CD14-positive monocyte (primary cell): Measurements from ENCODE around the gene FRRS1L. TPM values are rescaled to one million over a fixed set of nuclear protein-coding genes. Genes with fewer than 3 reads are reported as not detected.

ENCODE experiments used
- DNase-seq, 3 donors: peaks; one replicate each; pipeline ENCODE4 v3.0.0-alpha.2; 2011 to 2022
- H2AFZ ChIP-seq: 2 replicates; pipeline ENCODE4 v1.6.0; 2012; ENCODE audit warnings: mild to moderate bottlenecking, low read depth, low read length, inconsistent platforms; ENCODE audit not compliant: insufficient read depth, poor library complexity, severe bottlenecking
- H3K27ac ChIP-seq, 2 donors: 1 replicate in 1 of 2; 2 replicates in 1 of 2; pipeline ENCODE4 v1.5.1; 2012 to 2013; ENCODE audit warnings: low read length in 2 of 2, control low read depth in 1 of 2, inconsistent platforms in 1 of 2, low read depth in 1 of 2, mild to moderate bottlenecking in 1 of 2
- H3K27me3 ChIP-seq, 2 donors: one replicate each; pipeline versions ENCODE4 v1.6.0 to v1.6.1; 2011 to 2013; ENCODE audit warnings: low read length in 2 of 2; ENCODE audit not compliant: control insufficient read depth in 2 of 2, insufficient read depth in 2 of 2
- H3K36me3 ChIP-seq, 2 donors: replicated peaks in 1 of 2; 1 replicate in 1 of 2; 2 replicates in 1 of 2; pipeline versions ENCODE4 v1.5.1 to v1.6.1; 2012 to 2013; ENCODE audit warnings: low read length in 2 of 2, control low read depth in 1 of 2, inconsistent platforms in 1 of 2, mild to moderate bottlenecking in 1 of 2; ENCODE audit not compliant: insufficient read depth in 2 of 2, control insufficient read depth in 1 of 2
- H3K4me1 ChIP-seq, 2 donors: 1 replicate in 1 of 2; 2 replicates in 1 of 2; pipeline versions ENCODE4 v1.5.1 to v1.6.1; 2012 to 2013; ENCODE audit warnings: low read length in 2 of 2, control low read depth in 1 of 2, inconsistent platforms in 1 of 2, mild to moderate bottlenecking in 1 of 2, moderate library complexity in 1 of 2; ENCODE audit not compliant: insufficient read depth in 2 of 2, control insufficient read depth in 1 of 2
- H3K4me2 ChIP-seq: replicated peaks from 2 replicates; pipeline ENCODE3; 2012; ENCODE audit warnings: low read length, moderate library complexity, mild to moderate bottlenecking; ENCODE audit not compliant: poor library complexity, severe bottlenecking; ENCODE audit errors: extremely low read depth
- H3K4me3 ChIP-seq, 3 experiments: fragments of 200-600 bp in 1 of 3; sonication (generic) in 1 of 3; replicated peaks in 1 of 3; 1 replicate in 2 of 3; 2 replicates in 1 of 3; pipeline ENCODE4 v1.5.1; 2011 to 2013; ENCODE audit warnings: low read length in 3 of 3, mild to moderate bottlenecking in 3 of 3, control low read depth in 2 of 3, low read depth in 2 of 3, inconsistent platforms in 1 of 3, moderate library complexity in 1 of 3
- H3K79me2 ChIP-seq: 2 replicates; pipeline ENCODE4 v1.6.0; 2012; ENCODE audit warnings: mild to moderate bottlenecking, control low read depth, inconsistent platforms, low read length, moderate library complexity; ENCODE audit not compliant: insufficient read depth
- H3K9ac ChIP-seq: 2 replicates; pipeline ENCODE4 v1.6.0; 2017; ENCODE audit warnings: low read length, mild to moderate bottlenecking; ENCODE audit not compliant: insufficient read depth, poor library complexity, severe bottlenecking
- H3K9me3 ChIP-seq, 2 donors: replicated peaks in 1 of 2; 1 replicate in 1 of 2; 2 replicates in 1 of 2; pipeline versions ENCODE4 v1.5.1 to v1.6.1; 2012 to 2013; ENCODE audit warnings: low read length in 2 of 2, control low read depth in 1 of 2; ENCODE audit not compliant: control insufficient read depth in 1 of 2, insufficient read depth in 1 of 2
- H4K20me1 ChIP-seq: 2 replicates; pipeline ENCODE4 v1.6.0; 2012; ENCODE audit warnings: mild to moderate bottlenecking, low read length, control low read depth, moderate library complexity; ENCODE audit not compliant: insufficient read depth
- H3K27ac Mint-ChIP-seq, 7 donors: one replicate each; pipeline ENCODE4 v1.8.0; 2020; ENCODE audit warnings: mild to moderate bottlenecking in 7 of 7, mixed read lengths in 7 of 7, moderate library complexity in 6 of 7, inconsistent platforms in 2 of 7
- H3K27me3 Mint-ChIP-seq, 3 donors: one replicate each; pipeline ENCODE4 v1.8.0; 2021 to 2022; ENCODE audit warnings: low read depth in 3 of 3, mild to moderate bottlenecking in 3 of 3, mixed read lengths in 3 of 3, moderate library complexity in 3 of 3, inconsistent platforms in 1 of 3
- H3K36me3 Mint-ChIP-seq, 2 donors: one replicate each; pipeline ENCODE4 v1.8.0; 2020; ENCODE audit warnings: mixed read lengths in 2 of 2, inconsistent platforms in 1 of 2, mild to moderate bottlenecking in 1 of 2
- H3K4me1 Mint-ChIP-seq: one replicate; pipeline ENCODE4 v1.8.0; 2020; ENCODE audit warnings: mild to moderate bottlenecking, mixed read lengths
- H3K4me3 Mint-ChIP-seq, 2 donors: one replicate each; pipeline ENCODE4 v1.8.0; 2020; ENCODE audit warnings: mild to moderate bottlenecking in 2 of 2, mixed read lengths in 2 of 2, moderate library complexity in 1 of 2
- H3K9me3 Mint-ChIP-seq, 7 donors: one replicate each; pipeline ENCODE4 v1.8.0; 2020 to 2022; ENCODE audit warnings: mixed read lengths in 7 of 7, mild to moderate bottlenecking in 6 of 7, moderate library complexity in 6 of 7, inconsistent platforms in 2 of 7
- CTCF ChIP-seq: fragments of 200-600 bp; IDR thresholded peaks from one replicate; pipeline ENCODE4 v1.8.0; 2022; ENCODE audit warnings: antibody characterized with exemption, mild to moderate bottlenecking
- WGBS: methylation state at CpG from one replicate; pipeline ENCODE4 v1.1.5; 2013; ENCODE audit warnings: missing lambda C conversion rate; ENCODE audit not compliant: insufficient coverage; 5-methylcytosine and 5-hydroxymethylcytosine counted together
- intact Hi-C, 2 donors: fragments of 100-400 bp; cut with micrococcal nuclease; formaldehyde crosslinking; loops; one replicate each; pipeline versions ENCODE4 v1.15.0 to v1.15.1; 2023
- polyA plus RNA-seq, 3 donors: library from polyadenylated mRNA; depleted of rRNA in 1 of 3; unstranded in 2 of 3; stranded (reverse) in 1 of 3; fragments of 300-500 nt in 2 of 3; fragments of >200 nt in 1 of 3; fragmentation: Illumina TruSeq in 2 of 3; gene quantifications; 1 replicate in 2 of 3; 2 replicates in 1 of 3; pipeline ENCODE4 v1.2.3, GENCODE V29; 2012 to 2021

The FRRS1L gene
- polyA plus RNA-seq, 3 donors: not detected

DNA sequence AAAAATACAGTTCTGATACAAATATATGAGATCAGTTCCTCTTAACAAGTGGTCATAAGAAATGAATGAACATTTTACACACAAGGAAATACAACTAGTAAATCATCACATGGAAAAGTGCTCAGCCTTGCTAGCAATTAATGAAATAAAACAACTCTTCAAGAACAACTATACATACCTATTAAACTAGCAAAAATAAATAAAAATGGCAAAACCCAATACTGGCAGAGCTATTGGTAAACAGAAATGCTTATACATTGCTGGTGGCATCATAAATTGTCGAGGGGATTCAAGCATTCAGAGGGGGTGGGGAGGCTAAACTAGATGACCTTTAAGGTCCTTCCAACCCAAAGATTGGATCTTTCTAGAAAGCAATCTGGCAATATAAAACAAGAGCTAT, 5.9 kb upstream of the FRRS1L start:
- H3K9ac ChIP-seq: no peak overlapping the region
- no peaks in the 10 kb centered on the region for H3K9me3 ChIP-seq
- H4K20me1 ChIP-seq: no peaks in the 10 kb centered on the region
- H2AFZ ChIP-seq: no peak overlapping the region
- H3K4me2 ChIP-seq: no peak overlapping the region
- intact Hi-C loops: no loop called here
- no peak for TF ChIP-seq CTCF
- H3K4me3 Mint-ChIP-seq: no peak overlapping the region
- H3K79me2 ChIP-seq: no peaks in the 10 kb centered on the region
- no peak overlapping the region for H3K27ac ChIP-seq
- no CpG with 5 or more reads among the region's 1 CpG for WGBS
- no peaks in the 10 kb centered on the region for H3K36me3 Mint-ChIP-seq
- H3K27ac Mint-ChIP-seq: no peak overlapping the region
- peaks cover 14 to 16% of the 10 kb centered on the region in 2 donors for H3K27me3 ChIP-seq
- DNase-seq: no peak
- H3K9me3 Mint-ChIP-seq: peaks cover 0 to 2% (median 0%) of the 10 kb centered on the region in 7 donors
- no peaks in the 10 kb centered on the region for H3K4me1 Mint-ChIP-seq
- H3K4me1 ChIP-seq: no peaks in the 10 kb centered on the region
- no peak overlapping the region for H3K4me3 ChIP-seq
- H3K27me3 Mint-ChIP-seq: peaks cover 18 to 39% (median 18%) of the 10 kb centered on the region in 3 donors
- H3K36me3 ChIP-seq: no peaks in the 10 kb centered on the region

- H4K20me1 ChIP-seq: no peaks in the 10 kb centered on the region
- H3K79me2 ChIP-seq: no peaks in the 10 kb centered on the region
- intact Hi-C loops: no loop called here
- H3K27ac Mint-ChIP-seq: peak overlapping the region in 1 of 7 donors; percentile 5
- H3K9me3 ChIP-seq: no peaks in the 10 kb centered on the region
- no peak for DNase-seq
- H3K4me3 Mint-ChIP-seq: no peak overlapping the region
- H3K27me3 Mint-ChIP-seq: peaks cover 26 to 45% (median 27%) of the 10 kb centered on the region in 3 donors
- 80% methylated on average over 2 of the region's 3 CpGs for WGBS
- H2AFZ ChIP-seq: no peak overlapping the region
- no peaks in the 10 kb centered on the region for H3K36me3 Mint-ChIP-seq
- H3K9me3 Mint-ChIP-seq: peaks cover 0 to 7% (median 0%) of the 10 kb centered on the region in 7 donors
- no peaks in the 10 kb centered on the region for H3K36me3 ChIP-seq
- H3K4me3 ChIP-seq: no peak overlapping the region
- H3K4me2 ChIP-seq: no peak overlapping the region
- H3K4me1 Mint-ChIP-seq: no peaks in the 10 kb centered on the region
- no peak overlapping the region for H3K9ac ChIP-seq
- no peak overlapping the region for H3K27ac ChIP-seq
- H3K4me1 ChIP-seq: no peaks in the 10 kb centered on the region
- H3K27me3 ChIP-seq: peaks cover 22 to 25% of the 10 kb centered on the region in 2 donors
- TF ChIP-seq CTCF: no peak
Measured at GRCh38 chr9:109171926-109172325, 4.9 kb upstream of the FRRS1L start.
